ENCODE results near the gene LHB. TPM values are rescaled to one million over a fixed set of nuclear protein-coding genes. Genes with fewer than 3 reads are reported as not detected.
"Not testable (repeated sequence)": the region's sequence is repeated elsewhere in the genome, so short reads cannot be mapped to it uniquely, and the experiment has no call there.

LHB gene
- total and polyA plus RNA-seq, 2 of the 4 experiments (the other 2 are of a cell fraction), result not detected

GRCh38 chr19:49025599-49025998 is 8.7 kb upstream of the LHB start:
- H3K36me3 ChIP-seq (ENCODE audit: control insufficient read depth, insufficient read depth, low read length); H2BK5ac ChIP-seq (ENCODE audit: low read depth, low read length, poor library complexity, severe bottlenecking); H3K79me1 ChIP-seq (ENCODE audit: low read depth in 1 of 2, low read length in 2 of 2); H2AFZ ChIP-seq (replicated peaks; ENCODE audit: low read length, poor library complexity); H3K23ac ChIP-seq (ENCODE audit: low read depth, low read length); H3K27me3 ChIP-seq (ENCODE audit: control insufficient read depth, insufficient read depth, low read length); H3K56ac ChIP-seq (ENCODE audit: extremely low read depth, insufficient read depth, low read length); H3K14ac ChIP-seq (replicated peaks; ENCODE audit: low read depth, low read length); BruUV-seq (replicated peaks); POLR2A ChIA-PET (ENCODE audit: unreplicated experiment); H3K9ac ChIP-seq (ENCODE audit: low read depth, low read length); in situ Hi-C loops (cut with MboI; ENCODE audit: low sequenced_read_pairs); H3K4me1 ChIP-seq (ENCODE audit: control insufficient read depth, insufficient read depth, low read length); H2BK15ac ChIP-seq (ENCODE audit: low read depth, low read length); dilution Hi-C loops (cut with HindIII; ENCODE audit: low sequenced_read_pairs, unreplicated experiment); H2AK9ac ChIP-seq (replicated peaks; ENCODE audit: low read depth, low read length, poor library complexity); intact Hi-C loops (cut with micrococcal nuclease); H4K8ac ChIP-seq (ENCODE audit: low read depth in 2 of 2, low read length in 2 of 2); H2AK5ac ChIP-seq (ENCODE audit: low read depth, low read length); H3K4me2 ChIP-seq (ENCODE audit: low read depth, low read length); CTCF ChIA-PET; H4K5ac ChIP-seq (ENCODE audit: low read depth, low read length); H4K20me1 ChIP-seq (ENCODE audit: insufficient read depth, low read length); H3K9me3 ChIP-seq (ENCODE audit: control insufficient read depth, insufficient read depth, low read length); H3K4me3 ChIP-seq (ENCODE audit: insufficient read depth, low read depth, low read length); H4K91ac ChIP-seq (ENCODE audit: insufficient read depth, low read depth, low read length); H3K27ac ChIP-seq (ENCODE audit: insufficient read depth, low read length); H3K9me1 ChIP-seq (ENCODE audit: insufficient read depth, low read length); H3K18ac ChIP-seq (ENCODE audit: low read depth, low read length); H2BK20ac ChIP-seq (ENCODE audit: low read depth, low read length): not testable (repeated sequence)
- H2BK120ac ChIP-seq (ENCODE audit: low read depth, low read length), result 0 out of 2 replicates have a peak overlapping the region, but pooled peaks have one; percentile 64
- ATAC-seq (ENCODE audit: low read depth), result peak; percentile 79
- peak; percentile 14 for DNase-seq
- H3K4ac ChIP-seq (ENCODE audit: low read depth, low read length), result peak overlapping the region; percentile 72; the same call in 1 of the 2 replicates
- no CpG with 5 or more reads among the region's 23 CpGs for WGBS, 2 experiments (ENCODE audit: extremely low coverage in 2 of 2, insufficient read length in 1 of 2)

- CTCF ChIA-PET; in situ Hi-C loops (cut with MboI; ENCODE audit: low sequenced_read_pairs); H3K9me3 ChIP-seq (ENCODE audit: control insufficient read depth, insufficient read depth, low read length); intact Hi-C loops (cut with micrococcal nuclease); H4K91ac ChIP-seq (ENCODE audit: insufficient read depth, low read depth, low read length); H3K4ac ChIP-seq (ENCODE audit: low read depth, low read length); H2AFZ ChIP-seq (replicated peaks; ENCODE audit: low read length, poor library complexity); H3K18ac ChIP-seq (ENCODE audit: low read depth, low read length); H3K27me3 ChIP-seq (ENCODE audit: control insufficient read depth, insufficient read depth, low read length); dilution Hi-C loops (cut with HindIII; ENCODE audit: low sequenced_read_pairs, unreplicated experiment); H3K9me1 ChIP-seq (ENCODE audit: insufficient read depth, low read length); H3K36me3 ChIP-seq (ENCODE audit: control insufficient read depth, insufficient read depth, low read length); H2BK5ac ChIP-seq (ENCODE audit: low read depth, low read length, poor library complexity, severe bottlenecking); H3K9ac ChIP-seq (ENCODE audit: low read depth, low read length); H4K20me1 ChIP-seq (ENCODE audit: insufficient read depth, low read length); H2BK120ac ChIP-seq (ENCODE audit: low read depth, low read length); ATAC-seq (ENCODE audit: low read depth); H3K79me1 ChIP-seq (ENCODE audit: low read depth in 1 of 2, low read length in 2 of 2); H2BK20ac ChIP-seq (ENCODE audit: low read depth, low read length); H3K23ac ChIP-seq (ENCODE audit: low read depth, low read length); H3K14ac ChIP-seq (replicated peaks; ENCODE audit: low read depth, low read length); POLR2A ChIA-PET (ENCODE audit: unreplicated experiment); BruUV-seq (replicated peaks); H4K5ac ChIP-seq (ENCODE audit: low read depth, low read length); H2AK9ac ChIP-seq (replicated peaks; ENCODE audit: low read depth, low read length, poor library complexity); H4K8ac ChIP-seq (ENCODE audit: low read depth in 2 of 2, low read length in 2 of 2); H3K27ac ChIP-seq (ENCODE audit: insufficient read depth, low read length); DNase-seq; H2AK5ac ChIP-seq (ENCODE audit: low read depth, low read length); H2BK15ac ChIP-seq (ENCODE audit: low read depth, low read length); H3K4me1 ChIP-seq (ENCODE audit: control insufficient read depth, insufficient read depth, low read length); H3K56ac ChIP-seq (ENCODE audit: extremely low read depth, insufficient read depth, low read length); H3K4me2 ChIP-seq (ENCODE audit: low read depth, low read length); H3K4me3 ChIP-seq (ENCODE audit: insufficient read depth, low read depth, low read length): not testable (repeated sequence)
- no CpG with 5 or more reads among the region's 6 CpGs for WGBS, 2 experiments (ENCODE audit: extremely low coverage in 2 of 2, insufficient read length in 1 of 2)
These were observed 8.2 kb upstream of the LHB start for GRCh38 chr19:49025088-49025487.

Data from IMR-90 (cell line).